ENCODE data around the gene MCOLN2.
"Not testable (repeated sequence)": the region's sequence is repeated elsewhere in the genome, so short reads cannot be mapped to it uniquely, and the experiment has no call there.

Gene MCOLN2

GRCh38 chr1:84996846-84997666 is at the start of gene MCOLN2:
MCOLN2 (minus strand) TSS chr1:84997113; CDS start chr1:84996872, 241 bp downstream.
- peak; percentile 48 for DNase-seq

DNA sequence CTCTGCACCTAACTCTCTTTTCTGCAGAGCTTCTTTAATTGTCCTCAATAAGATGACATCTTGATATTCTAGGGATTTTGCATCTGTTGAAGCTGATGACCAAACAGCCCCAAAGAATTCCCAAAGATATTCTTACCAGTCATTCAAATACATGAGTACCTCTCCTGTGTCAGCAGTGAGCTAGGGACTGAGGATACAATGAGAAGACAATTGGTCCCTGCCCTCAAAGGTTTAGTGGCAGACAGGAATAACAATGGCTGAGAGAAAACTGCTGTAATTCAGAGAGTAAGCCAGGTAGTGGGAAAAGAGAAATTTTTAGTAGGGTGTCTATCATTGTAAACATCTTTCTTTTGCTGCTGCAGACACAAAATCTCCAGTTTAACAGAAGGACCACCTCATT is 45.5 kb upstream of the MCOLN2 start:
- DNase-seq = no peak

DNA sequence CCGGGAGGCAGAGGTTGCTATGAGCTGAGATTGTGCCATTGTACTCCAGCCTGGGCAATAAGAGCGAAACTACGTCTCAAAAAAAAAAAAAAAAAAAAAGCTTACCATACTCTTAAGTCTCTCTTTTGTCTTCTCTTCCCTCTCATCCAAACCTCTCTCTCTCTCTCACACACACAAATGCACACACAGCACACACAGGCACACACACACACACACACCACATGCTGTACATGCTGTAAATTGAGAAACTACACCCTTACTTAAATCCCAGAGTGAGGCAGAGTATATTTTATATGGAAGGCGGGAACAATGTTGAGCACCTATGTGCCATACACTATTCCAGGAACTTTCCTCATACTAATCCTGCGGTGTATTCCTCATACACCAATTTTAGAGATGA is 44.9 kb upstream of the MCOLN2 start:
- DNase-seq = no peak

DNA sequence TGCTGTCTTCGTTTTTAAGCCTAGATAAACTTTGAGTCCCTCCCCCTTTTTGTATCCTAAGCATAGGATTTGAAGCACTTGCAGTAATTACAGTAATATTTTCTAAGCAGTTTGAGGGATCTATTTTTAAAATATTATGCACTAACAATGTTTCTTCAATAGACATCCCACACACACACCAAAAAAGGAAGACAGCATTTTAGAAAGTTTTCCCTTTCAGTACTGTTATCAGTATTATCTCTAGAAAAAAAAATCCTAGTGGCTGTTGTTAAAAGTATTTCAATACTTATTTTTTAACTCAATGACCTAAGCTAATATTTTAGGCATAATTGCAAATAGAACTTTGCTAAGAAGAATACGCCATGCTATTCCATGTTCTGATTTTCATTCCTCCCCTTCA is 36.3 kb upstream of the MCOLN2 start:
- DNase-seq = no peak

DNA sequence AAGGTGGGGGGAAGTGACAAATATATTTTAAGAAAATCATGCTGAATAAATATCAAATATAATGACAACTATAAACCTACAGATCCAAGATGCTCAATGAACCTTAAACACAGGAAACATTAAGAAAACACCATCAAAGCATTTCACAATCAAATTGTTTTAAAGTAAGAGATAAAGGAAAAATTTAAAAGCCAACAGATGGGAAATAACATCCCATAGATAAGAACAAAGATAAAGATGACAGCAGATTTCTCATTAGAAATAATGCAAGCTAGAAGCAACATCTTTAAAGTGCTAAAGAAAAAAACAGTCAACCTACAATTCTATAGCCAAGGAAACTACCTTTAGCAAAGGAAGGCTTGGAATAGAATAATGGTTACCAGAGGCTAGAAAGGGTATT is 33.6 kb upstream of the MCOLN2 start:
- DNase-seq = no peak

DNA sequence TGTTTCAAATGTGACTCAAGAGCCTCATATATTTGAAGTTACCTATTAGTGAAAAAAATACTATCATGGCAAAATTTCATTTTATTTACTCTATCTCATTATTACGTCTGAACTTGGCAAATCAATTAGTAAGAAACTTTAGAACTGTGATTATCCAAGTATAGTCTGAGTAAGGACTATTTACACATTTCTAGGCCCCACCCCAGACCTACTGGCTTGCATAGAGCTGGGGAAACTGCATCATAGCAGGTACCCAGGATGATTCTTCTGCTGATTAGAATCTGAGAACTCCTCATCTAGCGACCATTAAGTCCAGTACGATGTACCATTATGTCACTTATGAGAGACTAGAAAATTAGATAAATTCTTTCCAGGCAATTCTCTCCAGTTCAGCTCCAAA is 31.2 kb upstream of the MCOLN2 start:
- no peak for DNase-seq

GRCh38 chr1:85027242-85027983 is 30.5 kb upstream of the MCOLN2 start:
- DNase-seq = no peak

- no peak for DNase-seq
Measured at GRCh38 chr1:85025940-85026339, 29.0 kb upstream of the MCOLN2 start.

DNA sequence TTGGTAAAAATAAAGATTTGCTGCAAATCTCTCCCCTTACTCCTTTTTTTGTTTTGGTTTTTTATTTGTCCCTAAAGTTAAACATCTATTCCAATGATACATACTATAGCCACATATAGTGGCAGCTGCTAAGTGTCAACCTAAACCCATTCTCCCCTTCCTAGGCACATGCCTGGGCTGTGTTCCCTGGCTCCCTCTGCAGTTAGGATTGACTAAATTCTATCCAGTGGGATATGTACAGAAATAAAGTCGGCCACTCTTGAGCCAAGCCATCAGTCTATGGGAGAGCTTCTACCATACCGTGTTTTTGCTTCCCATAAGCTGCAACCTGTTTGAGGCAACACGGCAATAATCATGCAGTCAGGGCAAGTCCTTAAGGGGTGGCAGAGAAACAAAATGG is 27.8 kb upstream of the MCOLN2 start:
- no peak for DNase-seq

GRCh38 chr1:85022700-85023099 is 25.8 kb upstream of the MCOLN2 start:
- no peak for DNase-seq

GRCh38 chr1:85019994-85020393 is 23.1 kb upstream of the MCOLN2 start:
- DNase-seq = no peak

GRCh38 chr1:85015826-85016225 is 18.9 kb upstream of the MCOLN2 start:
- DNase-seq = no peak

- not testable (repeated sequence) for DNase-seq
Measured at GRCh38 chr1:85005641-85006040, 8.7 kb upstream of the MCOLN2 start.

GRCh38 chr1:85001742-85002141 is 4.8 kb upstream of the MCOLN2 start:
- no peak for DNase-seq

GRCh38 chr1:84998642-84999280 is 1.8 kb upstream of the MCOLN2 start:
- peak; percentile 38 for DNase-seq

DNA sequence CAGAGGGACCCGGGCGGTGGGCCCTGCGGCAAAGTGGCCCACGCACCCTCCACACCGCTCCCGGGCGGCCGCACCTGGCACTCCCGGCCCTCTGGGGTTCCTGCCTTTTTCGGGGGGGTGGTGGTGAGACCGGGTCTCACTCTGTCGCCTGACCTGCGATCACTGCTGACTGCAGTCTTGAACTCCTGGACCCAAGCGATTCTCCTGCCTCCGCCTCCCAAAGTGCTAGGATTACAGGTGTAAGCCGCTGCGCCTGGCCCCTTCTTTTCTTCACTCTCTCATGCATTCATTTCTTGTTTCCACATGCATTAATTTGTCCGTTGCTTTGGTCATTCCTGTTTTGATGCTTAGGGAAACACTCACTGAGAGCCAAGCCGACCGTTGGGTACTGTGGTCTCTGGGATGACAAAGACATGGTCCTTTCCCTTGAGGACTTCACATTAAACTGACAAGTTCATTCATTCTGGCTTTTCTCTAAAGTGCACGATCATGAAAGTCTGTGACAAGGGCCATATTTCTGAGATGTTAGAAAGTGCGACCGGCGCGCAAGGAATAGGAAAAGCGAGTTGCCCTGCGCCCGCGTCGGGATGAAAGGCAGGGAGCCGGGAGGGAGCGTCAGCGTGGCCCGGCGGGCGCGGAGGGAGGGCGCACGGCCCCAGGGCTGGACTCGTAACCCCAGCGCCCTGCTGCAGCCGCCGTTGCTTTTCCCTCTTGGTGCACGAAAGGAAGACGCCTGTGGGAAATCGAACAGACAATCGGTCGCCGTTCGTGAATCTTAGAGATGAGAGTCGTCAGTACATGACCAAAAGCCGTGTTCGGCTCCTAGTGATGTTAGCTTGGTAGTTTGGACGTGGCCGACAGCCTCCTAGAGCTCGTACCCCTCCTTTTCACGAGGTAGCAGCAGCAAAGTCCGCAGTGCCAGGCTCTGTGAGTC is 1.0 kb upstream of the MCOLN2 start:
- no peak for DNase-seq

DNA sequence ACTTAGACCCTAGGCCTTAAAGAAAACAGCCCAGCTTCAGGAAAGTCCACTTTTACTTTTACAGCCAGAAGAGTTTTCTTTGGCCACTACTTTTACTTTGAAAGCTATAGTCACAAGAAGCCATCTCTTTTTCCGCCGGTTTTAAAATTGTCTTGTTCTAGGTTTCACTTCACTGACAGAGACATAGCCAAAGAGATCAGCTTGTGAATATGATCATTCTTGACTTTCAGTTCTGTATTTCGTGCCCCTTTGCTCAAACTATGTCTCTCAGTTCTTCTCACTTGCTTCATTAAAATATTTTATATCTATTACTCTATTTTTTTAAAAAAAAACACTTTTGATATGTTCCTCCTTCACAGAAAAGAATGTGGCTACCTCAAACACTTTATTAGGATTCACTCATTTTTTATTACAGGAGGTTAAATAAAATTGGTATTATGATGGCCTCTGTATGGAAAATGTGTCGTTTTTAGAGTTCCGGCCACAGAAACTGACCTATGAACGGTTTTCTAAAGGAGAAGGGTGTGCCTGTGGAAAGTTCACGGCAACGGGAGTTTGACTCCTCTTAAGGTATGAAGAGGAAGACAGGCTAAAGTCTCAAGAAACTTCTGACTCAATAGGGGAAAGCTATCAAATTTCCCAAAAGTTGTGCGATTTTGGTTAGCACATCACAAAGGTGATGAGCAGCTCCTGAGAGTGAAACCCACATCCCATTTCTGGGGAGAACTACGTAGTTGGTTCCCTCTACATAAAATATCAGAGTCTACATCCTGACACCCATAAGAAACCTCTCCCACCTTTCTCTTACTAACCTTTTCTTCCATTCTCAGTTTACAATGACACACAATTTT is 1.2 kb downstream of the MCOLN2 start:
- no peak for DNase-seq

DNA sequence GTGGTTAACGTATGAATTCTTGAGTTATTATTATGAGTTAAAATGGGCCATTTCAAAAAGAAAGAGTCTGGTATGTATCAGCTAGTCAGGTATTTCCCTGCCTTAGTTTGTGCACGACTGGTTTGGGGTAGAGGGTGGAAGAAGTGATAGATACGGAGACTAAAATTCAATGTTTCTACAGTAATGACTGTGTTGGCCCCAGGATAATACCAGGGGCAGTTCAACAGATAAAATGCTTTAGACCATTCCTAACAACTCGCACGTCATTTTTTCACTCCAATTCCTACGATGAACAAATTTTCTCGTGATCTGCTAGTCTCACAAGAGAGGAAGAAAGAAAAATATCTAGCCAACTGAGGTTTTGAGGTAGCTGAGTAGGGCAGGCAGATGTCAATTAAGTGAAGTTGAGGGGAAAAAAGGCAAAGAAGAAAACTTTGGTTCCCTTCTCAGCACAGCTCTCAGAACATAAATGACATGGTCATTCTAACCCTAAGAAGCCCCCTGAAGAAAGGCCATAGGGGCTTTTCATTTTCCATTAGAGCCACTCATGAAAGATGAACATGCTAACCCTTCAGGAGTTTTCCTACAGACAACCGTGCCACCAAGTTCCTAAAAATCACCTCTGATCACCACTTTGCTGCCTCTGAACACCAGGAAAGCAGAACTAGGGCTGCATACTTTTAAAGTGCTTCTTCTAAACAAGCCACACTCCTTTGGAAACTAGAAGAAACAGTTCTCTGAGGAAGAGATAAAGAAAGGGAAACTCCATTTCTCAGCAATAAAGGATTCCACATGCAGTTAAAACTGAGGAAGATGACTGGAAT is 5.6 kb downstream of the MCOLN2 start:
- DNase-seq = no peak

GRCh38 chr1:84988588-84988987 is 8.3 kb downstream of the MCOLN2 start:
- DNase-seq = no peak

DNA sequence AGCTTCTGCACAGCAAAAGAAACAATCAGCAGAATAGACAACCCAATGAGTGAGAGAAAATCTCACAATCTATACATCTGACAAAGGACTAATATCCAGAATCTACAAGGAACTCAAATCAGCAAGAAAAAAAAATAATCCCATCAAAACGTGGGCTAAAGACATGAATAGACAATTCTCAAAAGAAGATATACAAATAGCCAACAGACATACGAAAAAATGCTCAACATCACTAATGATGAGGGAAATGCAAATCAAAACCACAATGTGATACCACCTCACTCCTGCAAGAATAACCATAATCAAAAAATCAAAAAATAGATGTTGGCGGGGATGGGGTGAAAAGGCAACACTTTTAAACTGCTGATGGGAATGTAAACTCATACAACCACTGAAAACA is 10.4 kb downstream of the MCOLN2 start:
- DNase-seq = not testable (repeated sequence)

DNA sequence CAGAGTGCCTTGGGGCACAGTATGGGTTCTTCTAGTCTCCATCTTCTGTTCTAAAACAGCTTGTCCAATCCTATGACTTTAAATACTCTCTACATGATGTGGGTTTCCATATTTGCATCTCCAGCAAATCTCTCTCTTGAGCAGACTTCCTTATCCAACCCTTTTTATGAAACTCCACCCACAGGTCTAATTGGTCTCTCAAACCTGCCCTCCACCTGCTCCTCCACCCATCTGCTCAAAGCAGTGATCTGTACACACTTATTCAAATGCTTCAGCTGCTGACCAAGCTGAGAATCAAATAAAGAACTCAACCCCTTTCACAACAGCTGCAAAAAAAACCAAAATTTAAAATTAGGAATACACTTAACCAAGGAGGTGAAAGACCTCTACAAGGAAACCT is 11.5 kb downstream of the MCOLN2 start:
- no peak for DNase-seq

All from stimulated activated CD4-positive, alpha-beta T cell treated with anti-CD3 and anti-CD28 coated beads, Interleukin-4, amount 100 ng/mL, for 1 hour (primary cell).